ENCODE measurements around the gene SCT.

Gene SCT

GRCh38 chr11:643366-643765 lies 16.4 kb upstream of the SCT start:
- no peak for DNase-seq (ENCODE audit: low read depth, low spot score)
- peaks cover 29% of the 10 kb centered on the region for H3K4me1 ChIP-seq (ENCODE audit: insufficient read depth, insufficient read length)
- no peak overlapping the region for H3K4me3 ChIP-seq (ENCODE audit: insufficient read length, low read depth)
- peaks cover 56% of the 10 kb centered on the region for H3K36me3 ChIP-seq (ENCODE audit: insufficient read depth, insufficient read length, low read length)
- H3K27me3 ChIP-seq (ENCODE audit: insufficient read depth, insufficient read length), result no peaks in the 10 kb centered on the region
- TF ChIP-seq ZNF274 (IDR thresholded peaks at IDR 0.05; ENCODE audit: low read depth, low read length) (no peak), SUZ12 (IDR thresholded peaks at IDR 0.05; ENCODE audit: extremely low read depth, insufficient read depth, insufficient read length) (no peak), YY1 (IDR thresholded peaks at IDR 0.05; ENCODE audit: insufficient read depth, insufficient read length) (no peak)
- peak overlapping the region; percentile 56 for H3K9ac ChIP-seq (ENCODE audit: insufficient read length, low read depth)
- no peaks in the 10 kb centered on the region for H3K9me3 ChIP-seq (ENCODE audit: insufficient read depth, low read length)

DNA sequence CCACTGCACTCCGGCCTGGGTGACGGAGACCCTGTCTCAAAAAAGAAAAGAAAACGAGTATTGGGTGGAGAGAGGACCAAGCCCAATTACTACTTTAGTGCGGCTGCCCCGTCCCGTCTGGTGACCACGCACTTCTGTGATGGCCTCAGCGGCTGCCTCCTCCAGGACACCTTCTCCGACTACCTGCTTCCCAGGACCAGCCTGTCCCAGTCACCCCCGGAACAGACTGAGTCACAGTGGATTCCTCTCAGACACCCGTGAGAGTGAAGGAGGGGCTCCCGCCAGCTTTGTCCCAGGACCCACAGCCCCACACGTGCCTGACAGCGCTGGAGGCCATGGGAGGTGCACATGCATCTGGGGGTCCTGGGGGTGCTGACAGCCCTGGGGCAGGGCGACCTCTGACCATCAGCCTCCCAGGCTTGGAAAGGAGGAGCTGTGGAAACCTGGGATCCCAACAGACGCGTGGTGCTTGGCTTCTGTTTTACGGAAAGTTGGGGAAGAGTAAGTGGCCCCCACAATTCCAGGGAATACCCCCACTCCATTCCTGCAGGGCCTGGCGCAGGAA lies 14.9 kb upstream of the SCT start:
- Histone ChIP-seq H3K9me3 (ENCODE audit: insufficient read depth, low read length) (no peaks in the 10 kb centered on the region), H3K27me3 (ENCODE audit: insufficient read depth, insufficient read length) (no peaks in the 10 kb centered on the region), H3K9ac (ENCODE audit: insufficient read length, low read depth) (peak overlapping the region; percentile 32), H3K4me3 (ENCODE audit: insufficient read length, low read depth) (no peak overlapping the region), H3K4me1 (ENCODE audit: insufficient read depth, insufficient read length) (peaks cover 41% of the 10 kb centered on the region), H3K36me3 (ENCODE audit: insufficient read depth, insufficient read length, low read length) (peaks cover 56% of the 10 kb centered on the region)
- no peak for TF ChIP-seq SUZ12 (IDR thresholded peaks at IDR 0.05; ENCODE audit: extremely low read depth, insufficient read depth, insufficient read length)
- no peak for TF ChIP-seq YY1 (IDR thresholded peaks at IDR 0.05; ENCODE audit: insufficient read depth, insufficient read length)
- no peak for TF ChIP-seq ZNF274 (IDR thresholded peaks at IDR 0.05; ENCODE audit: low read depth, low read length)
- DNase-seq (ENCODE audit: low read depth, low spot score), result no peak

- DNase-seq (ENCODE audit: low read depth, low spot score), result no peak
- Histone ChIP-seq H3K4me1 (ENCODE audit: insufficient read depth, insufficient read length) (peaks cover 40% of the 10 kb centered on the region), H3K27me3 (ENCODE audit: insufficient read depth, insufficient read length) (no peaks in the 10 kb centered on the region), H3K9me3 (ENCODE audit: insufficient read depth, low read length) (no peaks in the 10 kb centered on the region), H3K4me3 (ENCODE audit: insufficient read length, low read depth) (no peak overlapping the region), H3K9ac (ENCODE audit: insufficient read length, low read depth) (no peak overlapping the region), H3K36me3 (ENCODE audit: insufficient read depth, insufficient read length, low read length) (peaks cover 61% of the 10 kb centered on the region)
- no peak for TF ChIP-seq ZNF274 (IDR thresholded peaks at IDR 0.05; ENCODE audit: low read depth, low read length)
- no peak for TF ChIP-seq YY1 (IDR thresholded peaks at IDR 0.05; ENCODE audit: insufficient read depth, insufficient read length)
- TF ChIP-seq SUZ12 (IDR thresholded peaks at IDR 0.05; ENCODE audit: extremely low read depth, insufficient read depth, insufficient read length), result no peak
These were observed 13.2 kb upstream of the SCT start for GRCh38 chr11:640021-640706.

- no peaks in the 10 kb centered on the region for H3K27me3 ChIP-seq (ENCODE audit: insufficient read depth, insufficient read length)
- peak overlapping the region; percentile 70 for H3K9ac ChIP-seq (ENCODE audit: insufficient read length, low read depth)
- peaks cover 40% of the 10 kb centered on the region for H3K4me1 ChIP-seq (ENCODE audit: insufficient read depth, insufficient read length)
- TF ChIP-seq YY1 (IDR thresholded peaks at IDR 0.05; ENCODE audit: insufficient read depth, insufficient read length) (no peak), ZNF274 (IDR thresholded peaks at IDR 0.05; ENCODE audit: low read depth, low read length) (no peak), SUZ12 (IDR thresholded peaks at IDR 0.05; ENCODE audit: extremely low read depth, insufficient read depth, insufficient read length) (no peak)
- H3K4me3 ChIP-seq (ENCODE audit: insufficient read length, low read depth), result no peak overlapping the region
- peaks cover 58% of the 10 kb centered on the region for H3K36me3 ChIP-seq (ENCODE audit: insufficient read depth, insufficient read length, low read length)
- no peaks in the 10 kb centered on the region for H3K9me3 ChIP-seq (ENCODE audit: insufficient read depth, low read length)
- DNase-seq (ENCODE audit: low read depth, low spot score), result no peak
These were observed 12.5 kb upstream of the SCT start for GRCh38 chr11:639332-639955.

DNA sequence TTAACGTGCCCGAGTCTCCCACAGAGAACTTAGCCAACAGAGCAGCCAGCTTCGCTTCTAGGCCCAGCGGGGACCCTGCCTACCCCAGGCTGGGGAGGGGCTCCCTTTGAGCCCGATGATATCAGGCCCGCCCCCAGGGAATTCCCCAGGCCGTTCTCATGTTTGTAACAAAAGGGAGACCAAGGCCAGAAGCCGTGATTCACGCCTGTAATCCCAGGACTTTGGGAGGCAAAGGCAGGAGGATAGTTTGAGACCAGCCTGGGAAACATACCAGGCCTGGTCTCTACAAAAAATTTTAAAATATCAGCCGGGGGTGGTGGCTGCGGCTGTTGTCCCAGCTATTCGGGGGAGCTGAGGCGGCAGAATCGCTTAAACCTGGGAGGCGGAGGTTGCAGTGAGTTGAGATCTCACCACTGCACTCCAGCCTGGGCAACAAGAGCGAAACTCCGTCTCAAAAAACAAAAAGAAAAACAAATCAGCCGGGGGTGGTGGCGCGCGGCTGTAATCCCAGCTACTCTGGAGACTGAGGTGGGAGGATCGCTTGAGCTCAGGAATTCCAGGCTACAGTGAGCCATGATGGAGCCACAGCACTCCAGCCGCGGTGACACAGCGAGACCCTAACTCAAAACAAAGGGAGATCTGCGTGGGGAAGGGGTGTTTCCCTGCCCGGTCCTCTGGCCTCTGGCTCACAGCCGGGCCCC lies 11.8 kb upstream of the SCT start:
- Histone ChIP-seq H3K4me3 (ENCODE audit: insufficient read length, low read depth) (no peak overlapping the region), H3K27me3 (ENCODE audit: insufficient read depth, insufficient read length) (no peaks in the 10 kb centered on the region), H3K36me3 (ENCODE audit: insufficient read depth, insufficient read length, low read length) (peaks cover 51% of the 10 kb centered on the region), H3K9ac (ENCODE audit: insufficient read length, low read depth) (peak overlapping the region; percentile 70), H3K4me1 (ENCODE audit: insufficient read depth, insufficient read length) (peaks cover 40% of the 10 kb centered on the region), H3K9me3 (ENCODE audit: insufficient read depth, low read length) (no peaks in the 10 kb centered on the region)
- DNase-seq (ENCODE audit: low read depth, low spot score), result no peak
- TF ChIP-seq ZNF274 (IDR thresholded peaks at IDR 0.05; ENCODE audit: low read depth, low read length) (no peak), YY1 (IDR thresholded peaks at IDR 0.05; ENCODE audit: insufficient read depth, insufficient read length) (no peak), SUZ12 (IDR thresholded peaks at IDR 0.05; ENCODE audit: extremely low read depth, insufficient read depth, insufficient read length) (no peak)

- Histone ChIP-seq H3K4me1 (ENCODE audit: insufficient read depth, insufficient read length) (peaks cover 40% of the 10 kb centered on the region), H3K4me3 (ENCODE audit: insufficient read length, low read depth) (no peak overlapping the region), H3K9ac (ENCODE audit: insufficient read length, low read depth) (peak overlapping the region; percentile 32), H3K9me3 (ENCODE audit: insufficient read depth, low read length) (no peaks in the 10 kb centered on the region), H3K36me3 (ENCODE audit: insufficient read depth, insufficient read length, low read length) (peaks cover 44% of the 10 kb centered on the region), H3K27me3 (ENCODE audit: insufficient read depth, insufficient read length) (no peaks in the 10 kb centered on the region)
- no peak for TF ChIP-seq ZNF274 (IDR thresholded peaks at IDR 0.05; ENCODE audit: low read depth, low read length)
- no peak for TF ChIP-seq SUZ12 (IDR thresholded peaks at IDR 0.05; ENCODE audit: extremely low read depth, insufficient read depth, insufficient read length)
- TF ChIP-seq YY1 (IDR thresholded peaks at IDR 0.05; ENCODE audit: insufficient read depth, insufficient read length), result no peak
- DNase-seq (ENCODE audit: low read depth, low spot score), result no peak
These were observed 10.9 kb upstream of the SCT start for GRCh38 chr11:637593-638521.

All from NT2/D1 (cell line).